ENCODE data around the gene TRIOBP.

Gene TRIOBP

GRCh38 chr22:37664249-37665101 is 32.4 kb upstream of the TRIOBP start:
- no peak for DNase-seq (ENCODE audit: low read depth in 3 of 3)

- DNase-seq (ENCODE audit: low read depth in 3 of 3): no peak
These were observed 31.4 kb upstream of the TRIOBP start for GRCh38 chr22:37665487-37665886.

- no peak for DNase-seq (ENCODE audit: low read depth in 3 of 3)
These were observed 27.3 kb upstream of the TRIOBP start for GRCh38 chr22:37669586-37669985.

- no peak for DNase-seq (ENCODE audit: low read depth in 3 of 3)
These were observed 24.5 kb upstream of the TRIOBP start for GRCh38 chr22:37672206-37672919.

GRCh38 chr22:37672920-37673455 is 23.9 kb upstream of the TRIOBP start:
- DNase-seq (ENCODE audit: low read depth in 3 of 3): no peak

GRCh38 chr22:37674248-37674647 is 22.6 kb upstream of the TRIOBP start:
- no peak for DNase-seq (ENCODE audit: low read depth in 3 of 3)

GRCh38 chr22:37674951-37675929 is 21.6 kb upstream of the TRIOBP start, which contains the start of gene LGALS1:
LGALS1 (plus strand) TSS chr22:37675636; CDS start chr22:37675703, 67 bp downstream.
- peak in 2 of 3 donors; percentile 51 to 71 for DNase-seq (ENCODE audit: low read depth in 3 of 3)

GRCh38 chr22:37675930-37676735 is 20.7 kb upstream of the TRIOBP start:
- no peak for DNase-seq (ENCODE audit: low read depth in 3 of 3)

- peak; percentile 85 to 95 (median 90) for DNase-seq (ENCODE audit: low read depth in 3 of 3)
These were observed 19.9 kb upstream of the TRIOBP start for GRCh38 chr22:37676736-37677492.

- no peak for DNase-seq (ENCODE audit: low read depth in 3 of 3)
These were observed 19.3 kb upstream of the TRIOBP start for GRCh38 chr22:37677493-37677974.

GRCh38 chr22:37678372-37678771 is 18.5 kb upstream of the TRIOBP start:
- no peak for DNase-seq (ENCODE audit: low read depth in 3 of 3)

GRCh38 chr22:37679670-37680069 is 17.2 kb upstream of the TRIOBP start:
- DNase-seq (ENCODE audit: low read depth in 3 of 3): no peak

- DNase-seq (ENCODE audit: low read depth in 3 of 3): no peak
These were observed 16.5 kb upstream of the TRIOBP start for GRCh38 chr22:37680191-37680851.

- DNase-seq (ENCODE audit: low read depth in 3 of 3): no peak
These were observed 15.8 kb upstream of the TRIOBP start for GRCh38 chr22:37681001-37681424.

GRCh38 chr22:37681556-37682049 is 15.2 kb upstream of the TRIOBP start:
- DNase-seq (ENCODE audit: low read depth in 3 of 3): peak in 2 of 3 donors; percentile 63 to 75

- no peak for DNase-seq (ENCODE audit: low read depth in 3 of 3)
These were observed 11.8 kb upstream of the TRIOBP start for GRCh38 chr22:37684803-37685615.

- peak; percentile 56 to 59 (median 57) for DNase-seq (ENCODE audit: low read depth in 3 of 3)
These were observed 10.6 kb upstream of the TRIOBP start, which contains the start of gene NOL12 for GRCh38 chr22:37686002-37686982. NOL12 (plus strand) TSS chr22:37686343; CDS start chr22:37686393, 50 bp downstream.

All from stimulated activated CD4-positive, alpha-beta T cell treated with anti-CD3 and anti-CD28 coated beads, TNF-alpha, amount 100 ng/mL, for 48 hours (primary cell).